Measurements from ENCODE around the gene EEF2K.
"Not testable (repeated sequence)": the region's sequence is repeated elsewhere in the genome, so short reads cannot be mapped to it uniquely, and the experiment has no call there.

Gene EEF2K

GRCh38 chr16:22207715-22208360 is 1.8 kb downstream of the EEF2K start:
- DNase-seq, result no peak

- no peak for DNase-seq
Observed at GRCh38 chr16:22210285-22210684, 4.2 kb downstream of the EEF2K start.

- DNase-seq, result no peak
Observed at GRCh38 chr16:22210854-22211253, 4.8 kb downstream of the EEF2K start.

- no peak for DNase-seq
Observed at GRCh38 chr16:22213236-22213635, 7.2 kb downstream of the EEF2K start.

- DNase-seq, result no peak
Observed at GRCh38 chr16:22213801-22214200, 7.7 kb downstream of the EEF2K start.

GRCh38 chr16:22214402-22214801 is 8.3 kb downstream of the EEF2K start:
- no peak for DNase-seq

- DNase-seq, result no peak
Observed at GRCh38 chr16:22214889-22215288, 8.8 kb downstream of the EEF2K start.

- peak in 17 of 58 donors; percentile 4 to 72 (median 30) for DNase-seq
Observed at GRCh38 chr16:22216191-22216831, 10.2 kb downstream of the EEF2K start.

- not testable (repeated sequence) for DNase-seq
Observed at GRCh38 chr16:22216832-22217225, 10.8 kb downstream of the EEF2K start.

GRCh38 chr16:22217890-22218730 is 12.0 kb downstream of the EEF2K start:
- DNase-seq, result no peak

GRCh38 chr16:22219389-22220068 is 13.5 kb downstream of the EEF2K start:
- DNase-seq, result no peak

- peak in 1 of 58 donors; percentile 7 for DNase-seq
Observed at GRCh38 chr16:22220069-22220440, 14.0 kb downstream of the EEF2K start.

- DNase-seq, result peak in 55 of 58 donors; percentile 6 to 88 (median 56)
Observed at GRCh38 chr16:22220714-22221113, 14.6 kb downstream of the EEF2K start.

GRCh38 chr16:22222006-22222405 is 15.9 kb downstream of the EEF2K start:
- no peak for DNase-seq

- no peak for DNase-seq
Observed at GRCh38 chr16:22222998-22223397, 16.9 kb downstream of the EEF2K start.

- DNase-seq, result peak in 56 of 58 donors; percentile 2 to 87 (median 45)
Observed at GRCh38 chr16:22225060-22225459, 19.0 kb downstream of the EEF2K start.

- DNase-seq, result no peak
Observed at GRCh38 chr16:22229889-22230288, 23.8 kb downstream of the EEF2K start.

- DNase-seq, result no peak
Observed at GRCh38 chr16:22232277-22233036, 26.4 kb downstream of the EEF2K start.

- DNase-seq, result no peak
Observed at GRCh38 chr16:22233037-22233372, 26.9 kb downstream of the EEF2K start.

- DNase-seq, result no peak
Observed at GRCh38 chr16:22235839-22236745, 30.0 kb downstream of the EEF2K start.

All from anterior cingulate cortex (tissue), 58 donors.